Suprapubic skin (tissue), 4 donors: ENCODE measurements around the gene IFT43. TPM values are rescaled to one million over a fixed set of nuclear protein-coding genes. Genes with fewer than 3 reads are reported as not detected.

ENCODE experiments used
- DNase-seq, 2 donors: peaks; one replicate each; pipeline ENCODE4 v3.0.0-alpha.2; 2019; ENCODE audit warnings: low spot score in 2 of 2
- H3K27ac ChIP-seq: fragments of 200-600 bp; sonication (generic); one replicate; pipeline ENCODE4 v1.5.1; 2019
- H3K27me3 ChIP-seq: fragments of 200-600 bp; sonication (generic); one replicate; pipeline ENCODE4 v1.5.1; 2019
- H3K36me3 ChIP-seq: fragments of 200-600 bp; sonication (generic); one replicate; pipeline ENCODE4 v1.5.1; 2019
- H3K4me1 ChIP-seq: fragments of 200-600 bp; sonication (generic); one replicate; pipeline ENCODE4 v1.5.1; 2019
- H3K4me3 ChIP-seq: fragments of 200-600 bp; sonication (generic); one replicate; pipeline ENCODE4 v1.5.1; 2019; ENCODE audit warnings: mild to moderate bottlenecking
- H3K9me3 ChIP-seq: fragments of 200-600 bp; sonication (generic); one replicate; pipeline ENCODE4 v1.5.1; 2019
- CTCF ChIP-seq, 2 donors: fragments of 200-600 bp in 1 of 2; fragments of 450-650 bp in 1 of 2; sonication (generic) in 1 of 2; IDR thresholded peaks; one replicate each; pipeline ENCODE4 v1.5.1; 2016 to 2019; ENCODE audit warnings: antibody characterized with exemption in 2 of 2, mild to moderate bottlenecking in 1 of 2, moderate library complexity in 1 of 2
- EP300 ChIP-seq: sonication (generic); formaldehyde crosslinking; IDR thresholded peaks from one replicate; pipeline ENCODE4 v1.6.1; 2017; ENCODE audit warnings: antibody characterized with exemption
- POLR2A ChIP-seq, 2 donors: fragments of 450-650 bp; IDR thresholded peaks; one replicate each; pipeline ENCODE4 v1.6.1; 2017; ENCODE audit warnings: antibody characterized with exemption in 2 of 2, mild to moderate bottlenecking in 2 of 2, moderate library complexity in 2 of 2
- POLR2AphosphoS5 ChIP-seq, 3 donors: sonication (generic); formaldehyde crosslinking; IDR thresholded peaks; one replicate each; pipeline ENCODE4 v1.6.1; 2017; ENCODE audit warnings: antibody characterized with exemption in 3 of 3
- WGBS: methylation state at CpG from one replicate; pipeline ENCODE4 v1.1.5; 2018; 5-methylcytosine and 5-hydroxymethylcytosine counted together
- total RNA-seq, 4 donors: library from RNA; depleted of rRNA; stranded (reverse); fragments of >200 nt; gene quantifications; one replicate each; pipeline ENCODE4 v1.1.0, GENCODE V29; 2016

IFT43 gene
- total RNA-seq, 4 donors from 2014 or later = 20.3 to 27.8 (median 22.0) TPM

- no peak overlapping the region for H3K4me3 ChIP-seq
These were observed 120.6 kb downstream of the IFT43 start for GRCh38 chr14:76106188-76106587.

GRCh38 chr14:76109087-76109880, 123.7 kb downstream of the IFT43 start:
- 63% methylated on average over 14 of the region's 14 CpGs for WGBS
- Histone ChIP-seq H3K27me3 (peaks cover 15% of the 10 kb centered on the region), H3K9me3 (no peaks in the 10 kb centered on the region), H3K36me3 (no peaks in the 10 kb centered on the region), H3K4me3 (no peak overlapping the region), H3K27ac (peak overlapping the region; percentile 2), H3K4me1 (no peaks in the 10 kb centered on the region)
- DNase-seq = no peak
- TF ChIP-seq CTCF (IDR thresholded peaks at IDR 0.05) = no peak

More at GRCh38 chr14:76106188-76106587, 120.6 kb downstream of the IFT43 start:
- Histone ChIP-seq H3K4me1 (peaks cover 6% of the 10 kb centered on the region), H3K27me3 (no peaks in the 10 kb centered on the region), H3K27ac (no peak overlapping the region), H3K9me3 (no peaks in the 10 kb centered on the region), H3K36me3 (no peaks in the 10 kb centered on the region)
- no peak for DNase-seq
- TF ChIP-seq EP300 (no peak), POLR2A (IDR thresholded peaks at IDR 0.05) (no peak)
- 92% methylated on average over 2 of the region's 2 CpGs for WGBS

DNA sequence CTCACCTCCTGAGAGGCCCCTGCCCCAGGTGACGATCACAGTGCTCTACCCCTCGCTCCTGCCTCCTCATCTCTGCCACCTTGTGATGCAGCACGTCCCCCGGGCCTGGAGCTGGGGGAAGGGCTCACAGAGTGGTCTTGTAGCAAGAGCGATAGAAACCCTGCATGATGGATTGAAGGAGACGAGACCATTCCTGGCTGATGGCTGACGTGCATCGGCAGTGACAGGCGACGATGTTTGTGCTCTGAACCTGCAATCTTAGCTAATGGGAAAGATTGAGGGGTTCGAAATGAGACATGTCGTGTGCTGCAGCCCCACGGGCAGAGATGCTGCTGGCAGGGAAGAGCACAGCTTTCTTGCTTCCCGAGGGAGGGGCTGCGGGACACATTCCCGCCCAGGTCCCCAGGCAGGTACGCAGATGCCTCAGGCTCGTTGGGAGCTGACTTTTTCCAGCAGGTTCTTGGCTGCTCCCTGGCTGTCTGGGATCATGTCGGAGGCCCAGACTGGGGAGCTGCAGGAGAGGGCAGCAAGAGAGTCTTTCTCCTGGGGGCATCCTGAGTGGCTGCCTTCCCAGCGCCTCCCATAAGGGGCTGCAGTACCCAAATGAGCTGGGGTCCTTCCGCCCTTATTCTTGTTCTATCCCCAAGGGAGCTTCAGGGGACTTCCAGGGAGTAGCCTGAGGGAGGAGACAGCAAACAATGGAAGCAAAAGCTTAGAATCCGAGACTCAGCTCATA, 127.5 kb downstream of the IFT43 start:
- no peak overlapping the region for H3K27ac ChIP-seq

GRCh38 chr14:76113691-76114090, 128.1 kb downstream of the IFT43 start:
- WGBS = 54% methylated on average over 8 of the region's 8 CpGs

More for the DNA sequence above, 127.5 kb downstream of the IFT43 start:
- 39% methylated on average over 19 of the region's 22 CpGs for WGBS
- Histone ChIP-seq H3K4me1 (no peaks in the 10 kb centered on the region), H3K36me3 (no peaks in the 10 kb centered on the region), H3K4me3 (no peak overlapping the region), H3K9me3 (no peaks in the 10 kb centered on the region), H3K27me3 (peaks cover 15% of the 10 kb centered on the region)
- TF ChIP-seq POLR2A (IDR thresholded peaks at IDR 0.05) (no peak), POLR2AphosphoS5 (IDR thresholded peaks at IDR 0.05) (no peak), EP300 (no peak), CTCF (IDR thresholded peaks at IDR 0.05) (no peak)
- no peak for DNase-seq

DNA sequence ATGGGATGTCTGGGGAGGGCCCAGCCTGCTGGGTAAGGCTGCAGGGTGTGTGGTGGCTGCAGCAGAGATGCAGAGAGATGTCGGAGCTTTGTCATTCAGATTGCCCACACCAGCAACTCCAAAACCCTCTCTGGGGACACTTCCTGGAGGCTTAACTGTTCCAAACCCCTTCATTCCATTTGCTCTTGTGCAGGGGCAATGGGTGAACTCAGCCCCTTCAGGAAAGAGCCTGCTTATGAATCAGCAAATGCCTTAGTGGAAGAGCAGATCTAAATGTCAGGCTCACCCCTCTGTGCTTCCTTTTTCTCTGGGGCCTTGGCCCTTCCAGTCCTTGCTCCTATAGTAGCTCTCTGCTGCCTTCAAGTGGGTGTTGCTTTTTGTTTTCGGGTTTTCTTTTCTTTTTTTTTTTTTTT, 129.5 kb downstream of the IFT43 start:
- Histone ChIP-seq H3K27me3 (peaks cover 15% of the 10 kb centered on the region), H3K4me1 (no peaks in the 10 kb centered on the region), H3K27ac (no peak overlapping the region), H3K4me3 (no peak overlapping the region), H3K36me3 (no peaks in the 10 kb centered on the region), H3K9me3 (no peaks in the 10 kb centered on the region)
- DNase-seq = no peak
- TF ChIP-seq EP300 (no peak), POLR2AphosphoS5 (IDR thresholded peaks at IDR 0.05) (no peak), POLR2A (IDR thresholded peaks at IDR 0.05) (no peak), CTCF (IDR thresholded peaks at IDR 0.05) (no peak)
- WGBS = 71% methylated on average over 2 of the region's 2 CpGs

More at GRCh38 chr14:76113691-76114090, 128.1 kb downstream of the IFT43 start:
- no peaks in the 10 kb centered on the region for H3K9me3 ChIP-seq
- H3K36me3 ChIP-seq = no peaks in the 10 kb centered on the region
- H3K27me3 ChIP-seq = peaks cover 15% of the 10 kb centered on the region
- no peak overlapping the region for H3K27ac ChIP-seq
- TF ChIP-seq POLR2A (IDR thresholded peaks at IDR 0.05) = no peak
- no peak for TF ChIP-seq POLR2AphosphoS5 (IDR thresholded peaks at IDR 0.05)
- TF ChIP-seq EP300 = no peak
- no peak for TF ChIP-seq CTCF (IDR thresholded peaks at IDR 0.05)
- no peak for DNase-seq
- H3K4me1 ChIP-seq = no peaks in the 10 kb centered on the region
- H3K4me3 ChIP-seq = no peak overlapping the region
